GM19035 (cell line): Measurements from ENCODE around the gene RESP18.
A peak's percentile ranks its signal among the peaks of the same experiment; 100 is the strongest.
"Not testable (repeated sequence)": the region's sequence is repeated elsewhere in the genome, so short reads cannot be mapped to it uniquely, and the experiment has no call there.

ENCODE experiments used
- ATAC-seq: cut with Tn5 transposase; IDR thresholded peaks from one replicate; pipeline ENCODE4 v1.9.1; 2021; ENCODE audit not compliant: unreplicated experiment

Gene RESP18

GRCh38 chr2:219292616-219293015 is 39.9 kb downstream of the RESP18 start:
- no peak for ATAC-seq

- ATAC-seq: no peak
Measured at GRCh38 chr2:219291910-219292490, 40.5 kb downstream of the RESP18 start.

- no peak for ATAC-seq
Measured at GRCh38 chr2:219291394-219291793, 41.1 kb downstream of the RESP18 start.

GRCh38 chr2:219290381-219291171 is 42.0 kb downstream of the RESP18 start:
- ATAC-seq: no peak

GRCh38 chr2:219289537-219290361 is 42.8 kb downstream of the RESP18 start:
- ATAC-seq: no peak

GRCh38 chr2:219289195-219289536 is 43.4 kb downstream of the RESP18 start:
- no peak for ATAC-seq

GRCh38 chr2:219287580-219288265 is 44.8 kb downstream of the RESP18 start:
- no peak for ATAC-seq

GRCh38 chr2:219287116-219287440 is 45.5 kb downstream of the RESP18 start:
- ATAC-seq: not testable (repeated sequence)

- no peak for ATAC-seq
Measured at GRCh38 chr2:219286436-219287115, 46.0 kb downstream of the RESP18 start.

- ATAC-seq: no peak
Measured at GRCh38 chr2:219285894-219286425, 46.6 kb downstream of the RESP18 start.

- no peak for ATAC-seq
Measured at GRCh38 chr2:219285373-219285735, 47.2 kb downstream of the RESP18 start.

GRCh38 chr2:219284501-219285372 is 47.8 kb downstream of the RESP18 start:
- no peak for ATAC-seq

GRCh38 chr2:219282943-219283581 is 49.5 kb downstream of the RESP18 start:
- no peak for ATAC-seq

GRCh38 chr2:219282375-219282774 is 50.2 kb downstream of the RESP18 start:
- ATAC-seq: no peak

- ATAC-seq: no peak
Measured at GRCh38 chr2:219281588-219281987, 51.0 kb downstream of the RESP18 start.

- no peak for ATAC-seq
Measured at GRCh38 chr2:219280651-219281050, 51.9 kb downstream of the RESP18 start.

GRCh38 chr2:219279916-219280516 is 52.5 kb downstream of the RESP18 start:
- ATAC-seq: no peak

GRCh38 chr2:219279151-219279915 is 53.2 kb downstream of the RESP18 start, which contains the start of gene DNAJB2:
DNAJB2 (plus strand) TSS chr2:219279366; CDS start chr2:219279834, 468 bp downstream.
- ATAC-seq: peak; percentile 83
